ENCODE data around the gene PGS1. TPM values are rescaled to one million over a fixed set of nuclear protein-coding genes. Genes with fewer than 3 reads are reported as not detected.

Gene PGS1
- total RNA-seq, 1 donor from 2014 or later: 25.8 TPM

DNA sequence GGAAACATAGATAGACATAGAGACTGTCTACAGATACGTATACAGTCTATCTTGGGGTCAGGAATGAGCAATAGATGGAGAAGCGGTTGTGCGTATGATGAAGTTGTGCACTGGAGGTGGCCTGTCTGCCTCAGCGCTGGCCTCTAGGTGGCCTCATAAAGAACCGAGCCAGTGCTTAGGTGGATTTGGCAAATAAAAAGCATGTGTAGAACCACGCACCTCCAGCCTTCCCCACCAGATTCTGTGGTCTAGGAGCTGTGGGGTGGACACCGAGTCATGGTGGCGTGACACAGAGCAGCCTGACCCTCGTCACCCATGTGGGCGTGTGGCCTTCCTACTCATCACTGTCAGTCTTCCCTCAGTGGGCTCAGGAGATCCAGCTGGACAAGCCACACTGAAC, 34.0 kb downstream of the PGS1 start:
- Histone ChIP-seq H3K4me3 (ENCODE audit: low read depth, low read length) (no peak overlapping the region), H3K27me3 (ENCODE audit: control insufficient read depth, insufficient read depth, low read length) (no peaks in the 10 kb centered on the region), H3K36me3 (ENCODE audit: control insufficient read depth, insufficient read depth, low read length) (peaks cover 4% of the 10 kb centered on the region)
- FAIRE-seq (no peak), DNase-seq (ENCODE audit: low read depth) (no peak)
- TF ChIP-seq, protein P1, sequence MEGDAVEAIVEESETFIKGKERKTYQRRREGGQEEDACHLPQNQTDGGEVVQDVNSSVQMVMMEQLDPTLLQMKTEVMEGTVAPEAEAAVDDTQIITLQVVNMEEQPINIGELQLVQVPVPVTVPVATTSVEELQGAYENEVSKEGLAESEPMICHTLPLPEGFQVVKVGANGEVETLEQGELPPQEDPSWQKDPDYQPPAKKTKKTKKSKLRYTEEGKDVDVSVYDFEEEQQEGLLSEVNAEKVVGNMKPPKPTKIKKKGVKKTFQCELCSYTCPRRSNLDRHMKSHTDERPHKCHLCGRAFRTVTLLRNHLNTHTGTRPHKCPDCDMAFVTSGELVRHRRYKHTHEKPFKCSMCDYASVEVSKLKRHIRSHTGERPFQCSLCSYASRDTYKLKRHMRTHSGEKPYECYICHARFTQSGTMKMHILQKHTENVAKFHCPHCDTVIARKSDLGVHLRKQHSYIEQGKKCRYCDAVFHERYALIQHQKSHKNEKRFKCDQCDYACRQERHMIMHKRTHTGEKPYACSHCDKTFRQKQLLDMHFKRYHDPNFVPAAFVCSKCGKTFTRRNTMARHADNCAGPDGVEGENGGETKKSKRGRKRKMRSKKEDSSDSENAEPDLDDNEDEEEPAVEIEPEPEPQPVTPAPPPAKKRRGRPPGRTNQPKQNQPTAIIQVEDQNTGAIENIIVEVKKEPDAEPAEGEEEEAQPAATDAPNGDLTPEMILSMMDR (IDR thresholded peaks at IDR 0.05; ENCODE audit: insufficient read depth, low read length, severe bottlenecking): peak; percentile 49

DNA sequence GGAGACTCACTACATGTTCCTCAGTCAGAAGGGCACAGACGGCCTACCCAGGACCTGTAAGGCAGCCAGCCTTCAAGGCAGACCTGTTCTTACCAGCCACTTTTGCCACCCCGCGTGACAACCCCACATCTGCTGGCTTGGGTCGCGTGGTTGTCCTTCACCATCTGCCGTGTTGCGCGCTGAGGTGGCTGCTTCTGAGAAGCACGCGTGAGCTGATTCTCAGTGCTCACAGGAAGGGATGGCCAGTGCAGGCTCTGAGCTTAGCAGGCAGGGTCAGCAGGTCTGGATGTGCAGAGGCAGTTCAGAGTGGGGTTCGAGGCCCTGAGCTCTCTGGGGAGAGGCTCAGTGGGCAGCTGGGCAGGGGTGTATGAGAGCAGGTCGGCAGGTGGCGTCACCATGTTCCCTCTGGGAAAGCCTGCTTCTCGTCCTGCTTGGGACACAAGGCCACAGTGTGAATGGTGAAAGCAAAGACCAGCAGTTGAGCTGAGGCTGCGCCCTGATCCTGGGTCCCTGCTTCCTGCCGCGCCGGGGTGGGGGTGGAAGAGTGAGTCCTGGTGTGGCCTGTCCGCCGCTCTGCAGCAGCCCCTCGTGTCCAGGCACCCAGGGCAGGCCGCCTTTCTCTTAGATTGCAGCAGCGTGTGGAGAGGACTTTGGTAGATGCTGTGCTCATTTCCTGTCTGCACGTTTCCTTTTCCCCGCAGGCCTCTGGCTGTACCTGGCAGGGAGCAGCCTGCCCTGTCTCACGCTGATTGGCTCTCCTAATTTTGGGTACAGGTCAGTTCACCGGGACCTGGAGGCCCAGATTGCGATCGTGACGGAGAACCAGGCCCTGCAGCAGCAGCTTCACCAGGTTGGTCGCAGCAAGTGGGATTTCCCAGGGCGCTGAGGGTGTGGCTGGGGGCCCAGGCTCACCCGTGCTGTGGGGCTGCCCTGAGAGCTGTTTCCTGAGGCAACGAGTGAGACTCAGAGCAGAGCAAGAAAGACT, 36.0 kb downstream of the PGS1 start:
- peaks cover 7% of the 10 kb centered on the region for H3K36me3 ChIP-seq (ENCODE audit: control insufficient read depth, insufficient read depth, low read length)
- no peak overlapping the region for H3K4me3 ChIP-seq (ENCODE audit: low read depth, low read length)
- FAIRE-seq (no peak), DNase-seq (ENCODE audit: low read depth) (no peak)
- no peaks in the 10 kb centered on the region for H3K27me3 ChIP-seq (ENCODE audit: control insufficient read depth, insufficient read depth, low read length)
- TF ChIP-seq, protein P1 (IDR thresholded peaks at IDR 0.05; ENCODE audit: insufficient read depth, low read length, severe bottlenecking): no peak

DNA sequence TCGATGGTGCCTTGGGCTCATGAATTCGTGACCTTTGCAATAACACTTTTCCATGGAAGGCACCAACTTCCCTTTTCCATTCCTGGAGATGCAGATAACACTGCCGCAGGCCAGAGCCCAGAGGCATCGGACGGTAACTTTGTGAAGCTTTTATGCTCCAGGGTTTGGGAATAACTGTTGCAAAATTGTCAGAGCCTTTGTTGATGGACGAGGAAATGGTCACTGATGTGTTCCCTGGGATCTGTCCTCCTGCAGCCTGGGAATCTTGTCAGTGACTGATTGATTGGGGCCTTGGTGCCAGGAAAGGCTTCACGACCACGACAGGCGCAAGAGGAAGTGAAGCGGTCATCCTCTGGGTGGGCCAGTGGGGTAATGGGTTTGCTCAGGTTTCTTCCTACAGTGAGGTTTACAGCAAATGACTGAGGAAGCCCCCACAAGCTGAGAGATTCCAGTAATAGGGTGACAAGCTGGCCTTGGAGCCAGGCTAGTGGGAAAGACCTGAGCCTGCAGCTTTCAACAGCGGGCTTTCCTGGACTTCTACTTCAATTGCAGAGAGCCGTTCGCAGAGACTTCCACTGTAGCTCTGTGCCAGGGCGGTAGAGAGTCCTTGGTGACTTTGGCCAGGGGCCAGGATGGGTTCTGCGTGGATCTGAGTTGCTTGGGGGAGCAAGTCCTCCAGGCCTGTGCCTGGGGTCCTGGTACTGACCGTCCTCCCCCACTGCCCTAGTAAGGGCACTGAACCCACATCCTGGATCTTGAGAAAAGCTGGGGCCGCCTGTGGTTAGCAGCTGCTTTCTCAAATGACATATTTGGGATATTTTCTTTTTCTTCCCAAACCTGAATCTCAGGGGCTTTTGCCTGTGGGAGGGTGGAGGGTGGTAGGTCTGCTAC, 37.6 kb downstream of the PGS1 start:
- peaks cover 10% of the 10 kb centered on the region for H3K36me3 ChIP-seq (ENCODE audit: control insufficient read depth, insufficient read depth, low read length)
- TF ChIP-seq, protein P1 (IDR thresholded peaks at IDR 0.05; ENCODE audit: insufficient read depth, low read length, severe bottlenecking): no peak
- H3K27me3 ChIP-seq (ENCODE audit: control insufficient read depth, insufficient read depth, low read length): no peaks in the 10 kb centered on the region
- FAIRE-seq (no peak), DNase-seq (ENCODE audit: low read depth) (no peak)
- H3K4me3 ChIP-seq (ENCODE audit: low read depth, low read length): no peak overlapping the region

DNA sequence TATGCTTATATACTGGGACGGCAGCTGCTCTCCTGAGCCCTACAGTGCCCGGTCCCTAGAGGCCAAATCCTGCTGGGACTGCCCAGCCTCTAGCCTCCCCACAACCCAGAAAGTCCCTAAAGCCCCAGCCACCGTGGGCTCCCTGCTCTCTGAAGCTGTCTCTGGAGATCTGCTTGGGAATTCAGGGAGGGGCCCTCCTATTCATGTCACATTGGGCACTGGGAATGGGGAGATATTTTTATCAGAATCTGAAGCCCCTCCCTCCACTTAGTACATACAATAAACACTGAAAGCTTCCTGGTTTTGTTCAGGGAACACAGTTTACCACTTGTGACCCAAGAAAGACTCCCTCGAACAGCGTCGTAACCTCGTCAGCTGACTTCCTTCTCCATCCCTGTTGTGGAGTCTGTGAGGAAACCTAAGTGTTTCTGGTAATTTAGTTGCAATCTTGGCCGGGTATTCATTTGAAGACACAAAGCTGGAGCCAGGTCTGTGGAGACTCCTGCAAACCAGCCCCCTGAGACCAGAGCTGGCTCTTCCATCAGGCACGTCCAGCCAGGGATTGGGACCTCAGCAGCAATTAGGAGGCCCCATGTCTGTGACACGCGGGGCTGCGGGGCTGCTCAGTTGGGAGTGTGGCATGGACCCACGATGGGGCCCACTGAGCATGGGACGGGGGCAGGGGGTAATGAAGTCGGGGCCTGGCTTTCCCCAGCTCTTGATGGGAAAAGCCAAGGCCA, 38.5 kb downstream of the PGS1 start:
- Histone ChIP-seq H3K27me3 (ENCODE audit: control insufficient read depth, insufficient read depth, low read length) (no peaks in the 10 kb centered on the region), H3K4me3 (ENCODE audit: low read depth, low read length) (no peak overlapping the region), H3K36me3 (ENCODE audit: control insufficient read depth, insufficient read depth, low read length) (peaks cover 11% of the 10 kb centered on the region)
- TF ChIP-seq, protein P1 (IDR thresholded peaks at IDR 0.05; ENCODE audit: insufficient read depth, low read length, severe bottlenecking): no peak
- DNase-seq (ENCODE audit: low read depth): no peak
- FAIRE-seq: no peak

DNA sequence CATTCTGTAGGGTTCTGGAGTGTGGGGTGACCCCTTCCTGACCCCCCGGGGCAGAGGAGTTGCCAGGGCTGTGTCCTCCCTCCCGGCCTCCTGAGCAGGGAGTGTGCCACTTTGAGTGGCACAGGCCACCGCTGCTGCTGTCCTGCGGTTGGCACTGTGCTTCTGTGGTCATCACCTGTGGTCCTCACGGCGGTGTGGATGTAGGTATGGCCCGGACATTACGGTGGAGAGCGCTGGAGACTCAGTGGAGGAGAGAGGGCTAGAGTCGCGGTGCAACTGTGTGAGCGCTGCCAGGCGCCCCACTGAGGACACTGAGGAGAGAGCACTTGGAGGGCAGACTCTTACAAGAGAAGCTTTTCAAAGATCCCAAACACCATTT, 39.1 kb downstream of the PGS1 start:
- DNase-seq (ENCODE audit: low read depth): no peak
- TF ChIP-seq, protein P1 (IDR thresholded peaks at IDR 0.05; ENCODE audit: insufficient read depth, low read length, severe bottlenecking): no peak

More for the DNA sequence above, 39.1 kb downstream of the PGS1 start:
- peaks cover 11% of the 10 kb centered on the region for H3K36me3 ChIP-seq (ENCODE audit: control insufficient read depth, insufficient read depth, low read length)
- no peaks in the 10 kb centered on the region for H3K27me3 ChIP-seq (ENCODE audit: control insufficient read depth, insufficient read depth, low read length)
- FAIRE-seq: no peak
- H3K4me3 ChIP-seq (ENCODE audit: low read depth, low read length): no peak overlapping the region
